H1 (cell line): ENCODE results near the gene MYO16. TPM values are rescaled to one million over a fixed set of nuclear protein-coding genes. Genes with fewer than 3 reads are reported as not detected.

Source experiments
- CTCF ChIA-PET: fragments of 300-600 bp; sonication (Branson Sonifier 250); formaldehyde crosslinking; loops from one replicate; lab custom pipeline; 2021; ENCODE audit not compliant: partially characterized antibody; lab: Charles Lee
- POLR2A ChIA-PET: fragments of 300-600 bp; sonication (Branson Sonifier 250); formaldehyde crosslinking; loops from one replicate; lab custom pipeline; 2021; ENCODE audit warnings: inconsistent platforms; ENCODE audit not compliant: partially characterized antibody; lab: Charles Lee
- DNase-seq, 2 experiments: peaks; one replicate each; pipeline versions ENCODE4 v3.0.0 to v3.0.0-alpha.2; 2010 to 2022; ENCODE audit warnings: low spot score in 2 of 2, low read depth in 1 of 2, mixed read lengths in 1 of 2
- FAIRE-seq: peaks from 2 replicates; lab custom pipeline; 2011; peaks lifted over from hg19 to GRCh38; lab: Jason Lieb, UNC
- H2AFZ ChIP-seq: 2 replicates; pipeline ENCODE4 v1.8.1; 2012; ENCODE audit warnings: low read length, inconsistent platforms
- H2AK5ac ChIP-seq: 2 replicates; pipeline ENCODE4 v1.6.1; 2013; ENCODE audit warnings: low read depth, low read length
- H2BK120ac ChIP-seq: replicated peaks from 2 replicates; pipeline ENCODE3; 2013; ENCODE audit warnings: low read depth, low read length, inconsistent platforms
- H2BK12ac ChIP-seq: 2 replicates; pipeline ENCODE4 v1.6.1; 2013; ENCODE audit warnings: low read depth, low read length
- H2BK15ac ChIP-seq: 2 replicates; pipeline ENCODE4 v1.6.1; 2013; ENCODE audit warnings: low read length
- H2BK20ac ChIP-seq: 2 replicates; pipeline ENCODE4 v1.6.1; 2013; ENCODE audit warnings: low read length
- H2BK5ac ChIP-seq: 2 replicates; pipeline ENCODE4 v1.6.1; 2013; ENCODE audit warnings: low read depth, low read length
- H3K14ac ChIP-seq: 2 replicates; pipeline ENCODE4 v1.6.1; 2013; ENCODE audit warnings: inconsistent platforms; ENCODE audit not compliant: insufficient read length
- H3K18ac ChIP-seq: 2 replicates; pipeline ENCODE4 v1.6.1; 2013; ENCODE audit warnings: low read length; ENCODE audit errors: extremely low read depth
- H3K23ac ChIP-seq: 2 replicates; pipeline ENCODE4 v1.6.1; 2013; ENCODE audit warnings: inconsistent platforms; ENCODE audit not compliant: insufficient read length
- H3K23me2 ChIP-seq: 2 replicates; pipeline ENCODE4 v1.6.1; 2013; ENCODE audit warnings: low read depth, low read length
- H3K27ac ChIP-seq: 2 replicates; pipeline ENCODE4 v1.6.1; 2011; ENCODE audit warnings: low read depth, low read length, inconsistent platforms
- H3K27me3 ChIP-seq, 4 experiments: replicated peaks in 1 of 4; 1 replicate in 1 of 4; 2 replicates in 3 of 4; pipeline versions ENCODE4 v1.6.1 to v1.8.1; 2011 to 2013; ENCODE audit warnings: low read length in 3 of 4, mild to moderate bottlenecking in 3 of 4, inconsistent platforms in 2 of 4, mixed read lengths in 2 of 4, moderate library complexity in 1 of 4; ENCODE audit not compliant: control insufficient read depth in 3 of 4, insufficient read depth in 3 of 4; ENCODE audit errors: extremely low read depth in 1 of 4
- H3K36me3 ChIP-seq, 4 experiments: 2 replicates each; pipeline versions ENCODE4 v1.6.1 to v1.8.1; 2011 to 2013; ENCODE audit warnings: mild to moderate bottlenecking in 4 of 4, low read length in 3 of 4, moderate library complexity in 2 of 4, control low read depth in 1 of 4, inconsistent platforms in 1 of 4; ENCODE audit not compliant: insufficient read depth in 4 of 4, control insufficient read depth in 2 of 4
- H3K4ac ChIP-seq: replicated peaks from 2 replicates; pipeline ENCODE3; 2013; ENCODE audit warnings: low read length, low read depth, mixed read lengths, inconsistent platforms; ENCODE audit not compliant: insufficient read length
- H3K4me1 ChIP-seq, 4 experiments: replicated peaks in 1 of 4; 1 replicate in 1 of 4; 2 replicates in 3 of 4; pipeline versions ENCODE4 v1.6.1 to v1.8.1; 2011 to 2013; ENCODE audit warnings: low read length in 3 of 4, inconsistent platforms in 2 of 4, mixed read lengths in 1 of 4; ENCODE audit not compliant: insufficient read depth in 4 of 4, control insufficient read depth in 3 of 4
- H3K4me2 ChIP-seq, 2 experiments: 2 replicates each; pipeline versions ENCODE4 v1.6.1 to v1.8.1; 2011 to 2013; ENCODE audit warnings: low read depth in 2 of 2, low read length in 2 of 2, control low read depth in 1 of 2, inconsistent platforms in 1 of 2, mild to moderate bottlenecking in 1 of 2; ENCODE audit not compliant: insufficient read depth in 1 of 2
- H3K4me3 ChIP-seq, 4 experiments: fragments of 200-600, 300-600 bp in 1 of 4; sonication (generic), shearing (Covaris generic), sonication (Bioruptor Twin) in 1 of 4; 2 replicates each; pipeline versions ENCODE4 v1.5.1 to v1.8.1; 2011 to 2016; ENCODE audit warnings: low read length in 4 of 4, low read depth in 3 of 4, control low read depth in 2 of 4, inconsistent platforms in 2 of 4, mild to moderate bottlenecking in 2 of 4, mixed read lengths in 1 of 4, moderate library complexity in 1 of 4; ENCODE audit not compliant: insufficient read depth in 2 of 4; ENCODE audit errors: extremely low read depth in 1 of 4
- H3K56ac ChIP-seq: replicated peaks from 2 replicates; pipeline ENCODE3; 2013; ENCODE audit warnings: low read depth, mild to moderate bottlenecking, mixed read lengths, low read length, inconsistent platforms; ENCODE audit not compliant: insufficient read length
- H3K79me1 ChIP-seq: 2 replicates; pipeline ENCODE4 v1.6.1; 2013; ENCODE audit warnings: low read depth, low read length, control low read depth
- H3K79me2 ChIP-seq, 2 experiments: 2 replicates each; pipeline versions ENCODE4 v1.6.1 to v1.8.1; 2012 to 2013; ENCODE audit warnings: low read length in 2 of 2, mild to moderate bottlenecking in 2 of 2, inconsistent platforms in 1 of 2; ENCODE audit not compliant: insufficient read depth in 2 of 2, control insufficient read depth in 1 of 2
- H3K9ac ChIP-seq, 4 experiments: replicated peaks in 1 of 4; 1 replicate in 1 of 4; 2 replicates in 3 of 4; pipeline versions ENCODE4 v1.6.1 to v1.8.1; 2011 to 2013; ENCODE audit warnings: low read depth in 3 of 4, low read length in 3 of 4, control low read depth in 2 of 4, mild to moderate bottlenecking in 2 of 4, moderate library complexity in 2 of 4, inconsistent platforms in 1 of 4; ENCODE audit errors: extremely low read depth in 1 of 4
- H3K9me3 ChIP-seq, 2 experiments: 2 replicates each; pipeline versions ENCODE4 v1.6.1 to v1.8.1; 2012 to 2013; ENCODE audit warnings: mild to moderate bottlenecking in 2 of 2, moderate library complexity in 2 of 2, control low read depth in 1 of 2, inconsistent platforms in 1 of 2, low read depth in 1 of 2, low read length in 1 of 2, mixed read lengths in 1 of 2; ENCODE audit not compliant: insufficient read depth in 2 of 2
- H4K20me1 ChIP-seq, 2 experiments: replicated peaks in 1 of 2; 2 replicates each; pipeline versions ENCODE3 to v1.8.1; 2011 to 2013; ENCODE audit warnings: inconsistent platforms in 2 of 2, low read length in 2 of 2, mild to moderate bottlenecking in 1 of 2; ENCODE audit not compliant: insufficient read depth in 2 of 2, control insufficient read depth in 1 of 2
- H4K5ac ChIP-seq: 2 replicates; pipeline ENCODE4 v1.6.1; 2013; ENCODE audit warnings: low read length, low read depth, mixed read lengths, inconsistent platforms; ENCODE audit not compliant: insufficient read length
- H4K8ac ChIP-seq: 2 replicates; pipeline ENCODE4 v1.8.0; 2013; ENCODE audit warnings: mild to moderate bottlenecking, moderate library complexity, low read length, inconsistent platforms; ENCODE audit not compliant: insufficient read depth; ENCODE audit errors: extremely low read depth
- H4K91ac ChIP-seq: replicated peaks from 2 replicates; pipeline ENCODE3; 2013; ENCODE audit warnings: low read length, mixed read lengths, inconsistent platforms; ENCODE audit not compliant: insufficient read length
- ATF2 ChIP-seq: IDR thresholded peaks from 2 replicates; pipeline ENCODE4 v1.6.1; 2012; ENCODE audit warnings: low read length, inconsistent platforms
- ATF3 ChIP-seq: IDR thresholded peaks from 2 replicates; pipeline ENCODE4 v1.6.1; 2011; ENCODE audit warnings: low read depth, mild to moderate bottlenecking, low read length; ENCODE audit not compliant: insufficient read depth
- CTBP2 ChIP-seq: IDR thresholded peaks from 2 replicates; pipeline ENCODE4 v1.7.0; 2011; ENCODE audit warnings: borderline replicate concordance, mild to moderate bottlenecking, moderate library complexity, mixed read lengths, low read length; ENCODE audit not compliant: insufficient read depth, insufficient read length
- MAFK ChIP-seq: IDR thresholded peaks from 2 replicates; pipeline ENCODE4 v1.6.1; 2012; ENCODE audit warnings: low read depth, mild to moderate bottlenecking, improper control_type of control experiment, low read length
- RFX5 ChIP-seq: IDR thresholded peaks from 2 replicates; pipeline ENCODE4 v1.6.1; 2011; ENCODE audit warnings: low read depth, low read length, improper control_type of control experiment, borderline replicate concordance
- SUZ12 ChIP-seq: fragments of 200-600 bp; sonication (generic); IDR thresholded peaks from 2 replicates; pipeline ENCODE4 v1.6.1; 2012; ENCODE audit warnings: mild to moderate bottlenecking, inconsistent platforms, low read length, moderate library complexity, mixed read lengths
- TAF1 ChIP-seq: IDR thresholded peaks from 2 replicates; pipeline ENCODE4 v1.6.1; 2011; ENCODE audit warnings: mild to moderate bottlenecking, low read depth, low read length
- WGBS, 2 experiments: shearing (Covaris generic) in 1 of 2; methylation state at CpG; one replicate each; pipeline versions ENCODE4 v1.1.6 to v1.1.7; 2013 to 2015; ENCODE audit warnings: low lambda C conversion rate in 2 of 2, mixed read lengths in 2 of 2, inconsistent platforms in 1 of 2, low coverage in 1 of 2, missing lambda C conversion rate in 1 of 2; ENCODE audit not compliant: insufficient replicate concordance in 2 of 2, insufficient coverage in 1 of 2, insufficient read length in 1 of 2; ENCODE audit errors: extremely low coverage in 1 of 2, missing lambda C conversion rate in 1 of 2; 5-methylcytosine and 5-hydroxymethylcytosine counted together
- polyA plus RNA-seq, 7 experiments: library from polyadenylated mRNA; depleted of rRNA in 3 of 7; stranded (reverse) in 5 of 7; unstranded in 2 of 7; fragments of >200 nt in 5 of 7; fragments of 200-250 nt in 2 of 7; gene quantifications; 1 replicate in 5 of 7; 2 replicates in 1 of 7; 4 replicates in 1 of 7; pipeline versions ENCODE4 v1.2.1 to v1.2.3, GENCODE V29; 2011 to 2013; ENCODE audit warnings: missing spikeins in 2 of 7, mixed read lengths in 2 of 7
- total RNA-seq: library from RNA; stranded (reverse); fragmentation: NEBNext Ultra II Directional; extraction: Animal tissue kit (Norgen Biotek cat#: 25700); gene quantifications from 2 replicates; pipeline ENCODE4 v1.2.1, GENCODE V29; 2021

The MYO16 gene
- total and polyA plus RNA-seq, 2 of the 8 experiments (the other 6 are each of a cell fraction or from before 2014, with no cell fraction given): 0.02 to 0.22 TPM

- no peak overlapping the region for H3K9ac ChIP-seq
- H2BK20ac ChIP-seq: no peak overlapping the region
- no peaks in the 10 kb centered on the region for H4K20me1 ChIP-seq
- no peak for TF ChIP-seq RFX5
- TF ChIP-seq SUZ12: no peak
- TF ChIP-seq MAFK: no peak
- TF ChIP-seq ATF2: no peak
- TF ChIP-seq TAF1: no peak
- no peak for TF ChIP-seq ATF3
- no peak for TF ChIP-seq CTBP2
- H3K79me1 ChIP-seq: no peaks in the 10 kb centered on the region
- H3K36me3 ChIP-seq: no peaks in the 10 kb centered on the region
- CTCF ChIA-PET: no interaction called here
- WGBS, 2 experiments: 100% methylated on average over 2 of the region's 2 CpGs; no CpG with 5 or more reads in 1 of the 2 experiments
- no peak overlapping the region for H2AK5ac ChIP-seq
- no peak overlapping the region for H3K4ac ChIP-seq
- no peak overlapping the region for H2AFZ ChIP-seq
- no peaks in the 10 kb centered on the region for H3K9me3 ChIP-seq
- H3K14ac ChIP-seq: no peak overlapping the region
- no peak overlapping the region for H4K91ac ChIP-seq
- H3K18ac ChIP-seq: no peak overlapping the region
- no peak for FAIRE-seq
- H3K23me2 ChIP-seq: no peaks in the 10 kb centered on the region
- no peak overlapping the region for H2BK12ac ChIP-seq
- DNase-seq: no peak
- no peak overlapping the region for H2BK120ac ChIP-seq
- no peak overlapping the region for H4K8ac ChIP-seq
- H2BK5ac ChIP-seq: no peak overlapping the region
- H3K23ac ChIP-seq: no peak overlapping the region
- H2BK15ac ChIP-seq: no peak overlapping the region
- POLR2A ChIA-PET: no interaction called here
- H3K27me3 ChIP-seq: no peaks in the 10 kb centered on the region
- no peak overlapping the region for H3K4me2 ChIP-seq
- H4K5ac ChIP-seq: no peak overlapping the region
- no peak overlapping the region for H3K56ac ChIP-seq
- no peaks in the 10 kb centered on the region for H3K79me2 ChIP-seq
- H3K4me3 ChIP-seq: no peak overlapping the region
- no peak overlapping the region for H3K27ac ChIP-seq
- peaks cover 0 to 8% (median 3%) of the 10 kb centered on the region in 4 experiments; a peak in 2 of 7 replicates for H3K4me1 ChIP-seq
These were observed 160.1 kb downstream of the MYO16 start for GRCh38 chr13:108789476-108789875.
